Loucy (cell line): ENCODE results near the gene AGTRAP.

Experiments used
- H2AFZ ChIP-seq: fragments of 200-600 bp; sonication (generic); 2 replicates; pipeline ENCODE4 v1.6.0; 2016; ENCODE audit warnings: antibody characterized with exemption, mild to moderate bottlenecking, low read length, moderate library complexity
- H3F3A ChIP-seq: fragments of 200-600 bp; 2 replicates; pipeline ENCODE4 v1.6.0; 2016; ENCODE audit warnings: antibody characterized with exemption, low read depth, mild to moderate bottlenecking
- H3K27me3 ChIP-seq: fragments of 200-600 bp; sonication (generic); 2 replicates; pipeline ENCODE4 v1.6.1; 2014; ENCODE audit warnings: low read length, mild to moderate bottlenecking; ENCODE audit not compliant: insufficient read depth, poor library complexity, severe bottlenecking
- H3K36me3 ChIP-seq: fragments of 200-600 bp; sonication (generic); 2 replicates; pipeline ENCODE4 v1.6.1; 2016; ENCODE audit warnings: low read length; ENCODE audit not compliant: insufficient read depth
- H3K4me1 ChIP-seq: fragments of 200-600 bp; sonication (generic); 2 replicates; pipeline ENCODE4 v1.5.1; 2014; ENCODE audit warnings: low read length, mild to moderate bottlenecking; ENCODE audit not compliant: insufficient read depth, poor library complexity, severe bottlenecking
- H3K4me2 ChIP-seq: fragments of 200-600 bp; sonication (generic); 2 replicates; pipeline ENCODE4 v1.6.0; 2014; ENCODE audit warnings: antibody characterized with exemption, low read length, low read depth, mild to moderate bottlenecking; ENCODE audit not compliant: poor library complexity, severe bottlenecking
- H3K4me3 ChIP-seq: fragments of 200-600 bp; sonication (generic); 2 replicates; pipeline ENCODE4 v1.5.1; 2014; ENCODE audit warnings: low read length, mild to moderate bottlenecking, mixed read lengths; ENCODE audit not compliant: poor library complexity, severe bottlenecking
- H3K79me2 ChIP-seq: fragments of 200-600 bp; sonication (generic); 2 replicates; pipeline ENCODE4 v1.6.1; 2014; ENCODE audit warnings: low read length; ENCODE audit not compliant: insufficient read depth
- H3K9ac ChIP-seq: fragments of 200-600 bp; sonication (generic); 2 replicates; pipeline ENCODE4 v1.6.0; 2014; ENCODE audit warnings: mild to moderate bottlenecking, low read depth, low read length, moderate library complexity; ENCODE audit not compliant: poor library complexity, severe bottlenecking
- H3K9me2 ChIP-seq: fragments of 200-600 bp; sonication (generic); replicated peaks from 2 replicates; pipeline ENCODE4 v1.6.1; 2016; ENCODE audit warnings: low read depth, low read length, mixed read lengths
- H3K9me3 ChIP-seq: fragments of 200-600 bp; sonication (generic); 2 replicates; pipeline ENCODE4 v1.6.1; 2014; ENCODE audit warnings: mild to moderate bottlenecking, antibody characterized with exemption, low read length, low read depth; ENCODE audit not compliant: insufficient read depth
- H4K20me1 ChIP-seq: fragments of 200-600 bp; sonication (generic); 2 replicates; pipeline ENCODE4 v1.6.0; 2014; ENCODE audit warnings: antibody characterized with exemption, low read length, mild to moderate bottlenecking; ENCODE audit not compliant: insufficient read depth, poor library complexity, severe bottlenecking
- CTCF ChIP-seq: fragments of 200-600 bp; sonication (generic); conservative IDR thresholded peaks from 2 replicates; pipeline ENCODE4 v1.5.1; 2014; ENCODE audit warnings: mild to moderate bottlenecking, antibody characterized with exemption, low read length
- EZH2phosphoT487 ChIP-seq: fragments of 200-600 bp; IDR thresholded peaks from 2 replicates; pipeline ENCODE4 v1.6.1; 2018; ENCODE audit warnings: antibody characterized with exemption, mild to moderate bottlenecking, moderate library complexity, borderline replicate concordance

AGTRAP gene

GRCh38 chr1:11761285-11761684, 25.3 kb downstream of the AGTRAP start:
- TF ChIP-seq EZH2phosphoT487 (no peak), CTCF (no peak)
- no peaks in the 10 kb centered on the region for H3K9me2 ChIP-seq
- H2AFZ ChIP-seq: no peak overlapping the region
- no peak overlapping the region for H3K4me2 ChIP-seq
- no peaks in the 10 kb centered on the region for H3K36me3 ChIP-seq
- no peaks in the 10 kb centered on the region for H4K20me1 ChIP-seq
- H3K4me3 ChIP-seq: no peak overlapping the region
- H3K9me3 ChIP-seq: no peaks in the 10 kb centered on the region
- no peak overlapping the region for H3K9ac ChIP-seq
- H3K4me1 ChIP-seq: no peaks in the 10 kb centered on the region
- no peaks in the 10 kb centered on the region for H3F3A ChIP-seq
- no peaks in the 10 kb centered on the region for H3K79me2 ChIP-seq
- H3K27me3 ChIP-seq: no peaks in the 10 kb centered on the region

- Histone ChIP-seq H3K4me1 (no peaks in the 10 kb centered on the region), H4K20me1 (no peaks in the 10 kb centered on the region), H3K4me3 (no peak within 1 kb of the TSS), H3K9me3 (no peaks in the 10 kb centered on the region), H3K9me2 (no peaks in the 10 kb centered on the region), H3K4me2 (no peak within 1 kb of the TSS), H3K9ac (no peak within 1 kb of the TSS), H3K27me3 (no peaks in the 10 kb centered on the region), H3K79me2 (no peaks in the 10 kb centered on the region), H2AFZ (no peak within 1 kb of the TSS), H3K36me3 (no peaks in the 10 kb centered on the region), H3F3A (no peaks in the 10 kb centered on the region)
- no peak for TF ChIP-seq EZH2phosphoT487
- TF ChIP-seq CTCF: no peak
Observed at GRCh38 chr1:11761988-11762406, 26.1 kb downstream of the AGTRAP start, which contains the start of gene C1orf167. Gene C1orf167, plus strand, starts transcription at chr1:11762193. Its CDS starts 2,208 bp downstream, at chr1:11764401.

- Histone ChIP-seq H4K20me1 (no peaks in the 10 kb centered on the region), H3K36me3 (no peaks in the 10 kb centered on the region), H3K9me3 (no peaks in the 10 kb centered on the region), H3K27me3 (no peaks in the 10 kb centered on the region), H3K9ac (no peak overlapping the region), H3K4me1 (no peaks in the 10 kb centered on the region), H2AFZ (no peak overlapping the region), H3F3A (no peaks in the 10 kb centered on the region), H3K79me2 (no peaks in the 10 kb centered on the region), H3K4me2 (no peak overlapping the region), H3K4me3 (no peak overlapping the region), H3K9me2 (no peaks in the 10 kb centered on the region)
- TF ChIP-seq EZH2phosphoT487 (no peak), CTCF (no peak)
Observed at GRCh38 chr1:11764115-11764514, 28.2 kb downstream of the AGTRAP start.
